CD4-positive, alpha-beta T cell treated with Interleukin-1 beta for 1 hour (primary cell): ENCODE measurements around the gene PSMA1.
"Not testable (repeated sequence)": the region's sequence is repeated elsewhere in the genome, so short reads cannot be mapped to it uniquely, and the experiment has no call there.

Source experiments
- DNase-seq, 2 donors: peaks; one replicate each; pipeline ENCODE4 v3.0.0-alpha.2; 2020 to 2022

The PSMA1 gene

DNA sequence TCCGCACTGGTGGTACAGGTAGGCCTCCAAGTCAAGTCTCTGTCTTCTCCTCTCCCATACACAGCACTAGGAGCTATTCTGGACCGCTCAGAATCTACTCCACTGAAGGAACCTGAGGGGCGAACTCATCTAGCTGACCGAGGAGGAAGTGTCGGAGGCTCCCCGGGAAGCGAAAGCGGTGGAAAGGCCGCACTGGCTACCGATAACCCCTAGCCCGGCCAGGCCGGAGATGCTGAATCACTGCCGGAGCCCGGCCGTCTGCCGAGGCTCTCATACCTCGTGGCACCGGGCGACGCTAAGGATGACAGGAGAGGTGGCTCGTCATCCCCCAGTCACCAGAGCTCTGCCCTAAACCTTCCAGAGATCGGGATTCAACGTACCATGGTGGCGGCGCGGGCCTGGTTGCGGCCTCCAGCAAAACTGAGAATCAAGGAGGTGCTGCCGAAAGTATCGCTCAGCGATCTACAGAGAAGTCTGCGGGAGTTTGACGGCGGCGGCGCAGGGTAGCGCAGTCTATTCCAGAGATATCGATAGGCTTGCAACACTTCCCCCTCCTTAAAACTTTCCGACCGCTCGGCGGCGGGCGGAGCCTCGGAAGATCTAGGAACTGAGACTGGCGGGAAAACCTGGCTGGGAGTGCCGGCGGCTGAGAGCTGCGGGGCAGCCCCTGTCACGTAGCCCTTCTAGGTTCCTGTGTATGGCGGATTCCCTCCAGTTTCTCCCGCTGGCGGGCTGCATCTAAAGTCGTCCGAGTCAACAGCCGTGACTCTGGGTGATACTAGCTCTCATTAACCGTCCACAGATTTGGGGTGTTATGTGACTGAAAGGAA lies at the start of gene PSMA1:
Gene PSMA1 (minus strand): TSS at position 470 of the 830 bp plus-strand sequence. CDS start 87 bp downstream, at position 383.
- DNase-seq, result peak; percentile 88 to 91

DNA sequence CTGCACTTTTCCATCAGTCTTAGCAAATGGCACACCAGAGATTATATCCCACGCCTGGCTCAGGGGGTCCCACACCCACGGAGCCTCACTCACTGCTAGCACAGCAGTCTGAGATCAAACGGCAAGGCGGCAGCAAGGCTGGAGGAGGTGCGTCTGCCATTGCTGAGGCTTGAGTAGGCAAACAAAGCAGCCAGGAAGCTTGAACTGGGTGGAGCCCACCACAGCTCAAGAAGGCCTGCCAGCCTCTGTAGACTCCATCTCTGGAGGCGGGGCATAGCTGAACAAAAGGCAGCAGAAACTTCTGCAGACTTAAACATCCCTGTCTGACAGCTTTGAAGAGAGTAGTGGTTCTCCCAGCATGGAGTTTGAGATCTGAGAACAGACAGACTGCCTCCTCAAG lies 49.3 kb upstream of the PSMA1 start:
- DNase-seq, result peak; percentile 51

DNA sequence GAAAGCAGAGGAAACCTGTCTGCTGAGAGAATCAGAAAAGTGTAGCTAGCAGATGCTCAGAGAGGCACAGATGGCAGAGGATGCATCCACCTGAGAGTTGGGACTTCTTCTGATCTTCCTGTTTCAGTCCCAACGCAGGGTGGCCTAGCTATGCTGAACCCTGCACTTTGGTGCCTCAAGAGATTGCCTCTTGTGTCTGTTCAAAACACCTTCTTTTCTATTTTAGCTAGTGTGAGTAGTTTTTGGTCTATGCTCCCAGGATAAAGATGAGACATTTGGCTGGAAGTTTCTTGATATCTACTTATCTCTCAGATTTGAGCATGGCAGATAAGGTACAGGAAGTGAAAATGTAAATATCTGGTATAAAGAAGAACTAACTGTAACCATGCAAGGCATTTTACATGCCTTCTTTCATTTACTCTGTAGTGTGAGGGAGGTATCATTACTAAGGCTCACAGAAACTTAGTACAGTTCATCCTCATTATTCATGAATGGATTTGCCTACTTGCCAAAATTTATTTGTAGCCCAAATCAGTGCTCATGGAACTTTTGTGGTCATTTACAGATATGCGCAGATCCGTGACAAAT lies 47.0 kb upstream of the PSMA1 start:
- DNase-seq, result no peak

DNA sequence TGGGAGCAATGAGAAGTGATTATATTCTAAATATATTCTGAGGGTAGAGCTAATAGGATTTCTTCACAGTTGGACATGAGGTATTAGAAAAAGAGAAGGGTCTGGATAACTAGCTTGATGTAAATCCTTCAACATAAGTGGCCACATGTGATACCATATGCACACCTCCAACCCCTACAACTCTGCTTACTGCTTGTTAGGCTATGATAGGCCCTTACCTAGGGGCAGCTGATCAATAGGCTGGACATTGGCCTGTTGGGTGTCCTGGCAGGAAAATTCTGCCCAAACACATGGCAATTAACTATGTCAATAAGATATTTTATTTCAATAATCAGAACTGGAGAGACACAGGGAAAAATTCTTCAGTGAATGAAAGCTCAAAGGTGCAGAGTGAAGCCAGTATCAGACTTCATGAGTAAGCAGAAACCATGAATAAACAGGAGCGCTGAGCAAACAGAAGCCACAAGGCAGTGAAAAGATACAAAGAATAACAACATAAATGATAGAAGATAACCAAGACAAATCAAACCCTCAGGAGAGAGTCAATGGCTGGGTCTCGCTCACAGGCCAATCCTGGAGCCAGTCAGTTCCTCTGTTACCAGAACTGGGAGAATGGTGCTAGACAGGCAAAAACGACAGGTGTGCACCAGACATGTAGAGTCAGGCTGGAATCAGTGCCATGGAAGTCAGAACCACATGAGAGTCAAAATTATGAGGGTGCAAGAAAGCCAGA lies 46.3 kb upstream of the PSMA1 start:
- DNase-seq, result no peak

DNA sequence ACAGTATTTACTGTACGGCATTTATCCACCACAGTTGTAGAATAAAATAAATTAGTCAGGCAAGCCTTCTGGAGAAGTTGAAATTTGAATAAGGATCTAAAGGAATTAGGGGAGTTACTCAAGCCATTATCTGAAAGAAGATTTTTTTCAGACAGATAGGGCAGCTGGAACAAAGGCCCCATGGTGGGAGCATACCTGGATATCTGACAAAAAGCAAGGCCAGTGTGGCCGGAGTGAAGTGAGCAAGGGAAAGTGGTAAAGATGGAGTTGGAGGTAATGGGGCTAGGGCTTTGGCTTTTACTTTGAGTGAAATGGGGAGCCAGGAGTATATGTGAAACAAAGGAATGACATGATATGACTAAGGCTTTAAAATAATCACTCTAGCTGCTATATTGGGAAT lies 45.7 kb upstream of the PSMA1 start:
- DNase-seq, result no peak

DNA sequence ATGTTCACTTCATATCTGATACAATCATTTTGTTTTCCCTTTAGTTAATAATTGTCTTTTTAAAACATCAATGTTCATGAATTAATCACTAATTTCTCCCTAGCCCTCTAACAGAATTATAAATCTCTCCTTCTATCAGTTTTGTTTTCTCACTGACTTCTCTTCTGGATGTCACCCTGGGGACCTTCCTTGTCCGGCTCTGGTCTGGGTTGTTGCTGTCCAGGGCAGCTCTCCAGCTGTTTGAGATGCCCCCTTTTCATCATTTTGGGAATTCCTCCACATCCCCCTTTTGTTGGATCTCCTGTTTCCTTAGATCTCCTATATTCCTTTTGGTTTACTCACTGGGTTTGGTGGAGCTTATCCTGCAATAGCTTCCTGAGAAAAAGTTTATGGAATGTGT lies 35.6 kb upstream of the PSMA1 start:
- no peak for DNase-seq

DNA sequence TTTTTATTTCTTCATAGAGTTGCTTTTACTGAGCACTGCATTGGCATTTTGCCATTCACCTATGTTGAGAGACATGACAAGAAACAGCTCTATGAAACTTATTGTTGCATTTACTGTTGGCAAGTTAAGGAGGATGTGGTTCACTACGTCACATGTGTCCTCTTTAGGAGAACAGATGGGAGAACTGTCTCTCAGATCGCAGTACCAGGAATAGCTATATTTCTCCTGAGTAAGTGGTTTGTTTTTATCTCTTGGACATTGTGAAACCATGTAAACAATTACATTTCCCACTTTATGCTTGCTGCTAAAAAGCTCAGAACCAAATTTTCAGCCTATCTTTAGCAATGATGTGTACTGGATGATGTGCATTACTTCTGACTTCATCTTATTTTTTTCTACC lies 34.8 kb upstream of the PSMA1 start:
- peak; percentile 39 to 71 for DNase-seq

DNA sequence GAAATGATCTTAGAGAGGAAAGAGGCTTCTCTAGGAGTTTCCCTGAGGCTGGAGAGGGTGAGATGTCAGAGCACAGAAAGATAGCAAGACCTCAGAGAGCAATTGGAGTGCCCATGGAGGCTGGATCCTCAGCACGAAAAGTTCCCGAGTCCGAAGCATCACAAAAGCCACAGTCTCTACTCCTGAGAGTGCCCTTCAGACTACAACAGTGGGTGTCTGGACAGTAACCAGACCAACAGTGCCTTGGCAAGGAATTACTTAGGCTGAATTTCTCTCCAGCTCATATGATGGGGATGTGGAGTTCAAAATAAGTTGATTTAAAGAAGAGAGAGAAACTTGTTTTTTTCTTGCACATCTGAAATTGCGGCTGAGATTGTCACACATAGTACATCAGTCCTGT lies 31.9 kb upstream of the PSMA1 start:
- no peak for DNase-seq

DNA sequence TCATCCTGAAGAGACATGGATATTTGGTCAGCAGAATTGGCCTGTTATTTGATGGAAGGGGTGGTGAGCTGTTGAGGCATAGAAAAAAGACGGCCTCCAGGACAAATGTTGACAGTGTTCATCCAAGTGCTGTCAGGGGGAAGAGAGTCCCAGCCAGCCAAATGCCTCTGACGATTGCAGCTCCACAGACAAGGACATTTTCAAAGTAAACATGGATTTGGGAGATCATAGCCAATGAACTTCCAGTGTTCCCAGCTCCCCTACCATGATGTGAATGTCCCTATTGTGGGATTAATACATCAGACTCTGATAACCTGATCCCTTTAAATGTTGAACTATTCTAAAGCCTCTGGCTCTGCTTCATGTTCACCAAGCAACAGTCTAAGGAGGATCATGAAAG lies 31.2 kb upstream of the PSMA1 start:
- DNase-seq, result no peak

DNA sequence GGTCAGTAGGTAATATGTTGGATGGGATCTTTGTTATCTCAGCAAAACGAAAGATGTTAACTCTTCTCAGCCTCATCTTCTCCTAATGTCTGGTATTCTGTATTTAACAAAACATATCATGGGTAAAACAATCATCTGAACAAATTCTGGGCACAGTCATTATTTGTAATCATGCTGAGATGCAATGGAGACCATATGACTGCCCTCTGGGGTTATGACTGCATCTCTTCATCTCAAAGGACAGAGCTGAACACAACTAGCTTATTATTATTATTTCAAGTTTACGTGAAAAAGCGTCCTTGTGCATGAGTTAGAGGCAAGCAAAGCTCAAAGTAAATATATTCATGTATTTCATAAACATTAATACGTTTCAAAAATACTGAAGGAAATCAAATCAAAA lies 29.7 kb upstream of the PSMA1 start:
- no peak for DNase-seq

DNA sequence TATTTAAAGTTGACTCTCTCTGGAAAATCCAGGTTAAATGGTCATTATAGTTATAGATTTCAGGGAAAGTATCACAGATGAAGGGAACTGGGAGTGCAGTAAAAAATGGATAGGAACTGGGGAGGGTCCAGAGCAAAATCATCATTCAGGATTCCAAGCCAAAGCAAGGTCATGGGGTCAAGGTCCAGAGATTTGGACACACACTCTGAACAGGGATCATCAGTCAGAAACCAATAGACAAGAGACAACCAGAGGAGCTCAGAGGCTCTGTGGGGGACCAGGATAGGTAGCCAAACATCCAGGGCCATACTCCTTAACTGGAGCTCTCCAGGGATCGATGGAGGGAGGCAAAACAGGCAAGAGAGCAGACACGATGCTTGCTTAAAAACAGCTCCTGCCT lies 27.3 kb upstream of the PSMA1 start:
- DNase-seq, result no peak

DNA sequence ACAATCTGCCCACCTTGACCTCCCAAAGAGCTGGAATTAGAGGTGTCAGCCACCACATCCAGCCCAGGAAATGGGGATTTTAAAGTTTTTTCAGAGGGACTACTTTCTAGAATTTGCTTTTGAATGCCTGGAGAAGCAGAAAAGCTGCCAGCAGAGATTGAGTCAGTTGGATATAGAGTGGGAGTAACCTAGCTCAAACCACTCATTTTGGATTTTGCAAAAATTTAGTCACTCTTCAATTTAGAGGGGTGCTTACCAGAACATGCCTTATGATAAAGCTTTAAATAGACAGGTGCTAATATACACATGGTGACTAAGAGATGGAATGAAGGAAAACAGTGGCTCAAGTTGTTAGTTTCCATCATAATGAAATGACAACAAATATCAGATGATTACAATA lies 26.5 kb upstream of the PSMA1 start:
- no peak for DNase-seq

DNA sequence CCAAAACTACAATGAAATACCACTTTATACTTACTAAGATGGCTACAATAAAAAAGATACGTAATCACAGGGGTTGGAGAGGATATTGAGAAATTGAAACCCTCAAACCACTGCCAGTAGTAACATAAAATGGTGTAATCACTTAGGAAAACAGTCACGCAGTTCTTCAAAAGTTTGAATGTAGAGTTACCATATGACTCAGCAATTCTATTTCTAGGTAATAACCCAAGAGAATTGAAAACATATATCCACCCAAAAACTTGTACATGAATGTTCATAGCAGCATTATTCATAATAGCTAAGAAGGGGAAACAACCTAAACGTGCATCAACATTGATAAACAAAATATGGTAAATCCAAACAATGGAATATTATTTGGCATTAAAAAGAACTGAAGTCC lies 24.4 kb upstream of the PSMA1 start:
- DNase-seq, result no peak

DNA sequence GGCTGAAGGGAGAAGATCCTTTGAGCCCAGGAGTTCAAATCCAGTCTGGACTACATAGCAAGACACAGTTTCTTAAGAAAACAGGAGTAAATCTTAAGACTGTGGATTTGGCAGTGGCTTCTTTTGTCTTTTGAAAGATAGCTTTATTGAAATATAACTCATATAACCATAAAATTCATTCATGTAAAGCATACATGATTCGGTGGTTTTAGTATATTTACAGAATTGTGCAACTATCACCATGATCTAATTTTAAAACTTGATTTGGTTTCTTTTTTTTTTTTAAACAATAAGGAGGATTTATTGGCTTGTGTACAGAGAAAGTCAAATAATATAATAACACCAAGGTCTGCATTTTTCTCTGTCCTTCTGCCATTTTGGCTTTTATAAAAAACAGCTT lies 23.1 kb upstream of the PSMA1 start:
- no peak for DNase-seq

DNA sequence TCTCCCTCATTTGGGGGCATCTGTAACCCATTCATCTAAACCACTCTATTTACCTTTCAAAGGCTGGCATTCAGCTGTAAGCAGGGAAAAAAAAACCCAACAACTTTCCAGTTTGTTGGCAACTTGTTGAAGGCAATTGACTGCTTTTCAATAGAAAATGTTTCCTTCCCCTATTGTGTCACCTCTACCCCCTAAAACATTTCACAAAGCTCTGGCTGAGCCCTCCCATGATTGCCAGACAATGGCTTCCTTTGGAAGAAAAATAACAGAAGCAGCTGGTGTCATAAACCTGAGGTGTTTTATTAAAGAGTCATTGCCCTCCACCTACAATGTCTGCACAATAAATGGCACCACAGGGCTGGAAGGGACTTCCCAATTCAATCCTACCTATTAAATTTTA lies 22.1 kb upstream of the PSMA1 start:
- DNase-seq, result no peak

DNA sequence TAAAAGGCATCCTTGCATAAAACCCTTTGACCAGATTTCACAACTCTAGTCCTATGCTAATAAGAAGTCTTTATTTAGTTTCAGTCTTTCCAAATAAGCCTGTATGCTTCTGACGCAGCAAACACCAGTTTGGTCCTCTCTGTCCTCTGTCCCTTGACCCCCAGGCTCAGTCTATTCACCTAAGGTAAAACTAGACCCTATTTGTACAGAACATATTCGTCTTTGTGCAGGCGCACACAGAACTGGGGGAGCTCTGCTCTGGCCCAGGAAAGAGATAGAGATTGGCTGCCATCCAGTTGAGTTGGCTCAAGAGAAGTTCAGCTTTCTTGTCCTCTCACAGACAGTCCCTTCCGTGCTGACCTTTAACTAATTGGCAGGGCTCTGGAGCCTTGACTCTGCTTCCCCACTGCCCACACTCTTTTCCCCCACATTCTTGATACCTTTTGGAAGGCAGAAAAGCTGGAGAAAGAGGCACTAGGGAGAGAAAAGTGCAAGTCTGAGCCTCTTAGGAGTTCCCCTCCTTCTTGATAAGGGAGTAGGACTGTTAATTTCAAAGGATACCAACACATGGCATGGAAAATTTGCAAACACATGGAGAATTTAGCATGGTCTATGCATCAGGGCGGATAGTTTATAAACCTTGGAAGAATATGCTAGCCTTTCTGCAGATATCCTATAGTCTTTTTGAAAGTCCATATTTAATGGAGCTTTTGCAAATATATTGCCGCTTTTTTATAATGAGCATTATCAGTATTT lies 21.2 kb upstream of the PSMA1 start:
- DNase-seq, result no peak

DNA sequence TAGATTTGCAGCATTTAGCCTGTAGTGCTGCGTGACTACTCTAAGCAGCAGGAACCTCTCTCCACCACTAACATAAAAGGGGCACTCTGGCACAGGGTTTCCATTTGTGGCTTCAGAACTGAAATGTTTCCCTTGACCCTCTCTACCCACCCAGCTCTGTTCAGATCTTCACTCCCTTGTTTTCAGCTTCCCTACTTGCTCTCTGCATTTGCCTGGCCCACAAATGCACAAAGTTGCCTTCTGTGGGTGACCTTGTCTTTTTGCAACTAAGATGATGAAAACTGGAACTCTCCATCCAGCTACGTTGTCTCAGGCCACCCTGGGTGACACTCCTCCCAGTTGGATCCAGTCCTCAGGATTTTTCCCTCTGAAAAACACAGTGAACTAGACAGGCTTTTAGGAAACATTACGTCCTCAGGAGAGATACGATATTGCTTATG lies 19.8 kb upstream of the PSMA1 start:
- no peak for DNase-seq

DNA sequence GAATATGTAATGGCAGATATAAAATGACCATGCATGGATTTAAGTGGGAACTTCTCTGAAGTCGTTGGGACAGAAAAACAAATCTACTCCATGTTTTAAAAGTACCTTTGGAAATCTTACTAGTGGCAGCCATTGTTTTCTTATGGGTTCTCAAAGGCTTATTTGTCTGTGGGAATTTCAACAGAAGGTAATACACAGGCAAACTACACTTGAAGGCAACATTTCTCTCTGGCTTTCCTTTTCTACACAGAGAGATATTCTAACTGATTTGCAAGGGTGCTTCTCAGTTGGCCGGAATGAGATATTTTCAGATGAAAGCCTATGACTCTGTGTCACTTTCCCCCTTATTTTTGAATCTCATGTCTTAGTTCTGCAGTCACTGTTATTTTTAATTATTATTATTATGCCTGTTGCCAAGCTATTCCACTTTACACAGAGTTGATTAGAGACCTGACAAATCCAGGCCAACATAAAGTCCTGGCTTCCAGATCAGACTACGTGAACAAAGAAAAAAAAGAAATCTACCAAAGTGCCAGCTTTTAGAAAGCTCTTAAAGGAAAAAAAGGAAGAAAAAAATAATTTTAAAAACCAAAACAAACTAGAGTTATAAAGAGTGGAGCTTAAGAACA lies 18.9 kb upstream of the PSMA1 start:
- no peak for DNase-seq

DNA sequence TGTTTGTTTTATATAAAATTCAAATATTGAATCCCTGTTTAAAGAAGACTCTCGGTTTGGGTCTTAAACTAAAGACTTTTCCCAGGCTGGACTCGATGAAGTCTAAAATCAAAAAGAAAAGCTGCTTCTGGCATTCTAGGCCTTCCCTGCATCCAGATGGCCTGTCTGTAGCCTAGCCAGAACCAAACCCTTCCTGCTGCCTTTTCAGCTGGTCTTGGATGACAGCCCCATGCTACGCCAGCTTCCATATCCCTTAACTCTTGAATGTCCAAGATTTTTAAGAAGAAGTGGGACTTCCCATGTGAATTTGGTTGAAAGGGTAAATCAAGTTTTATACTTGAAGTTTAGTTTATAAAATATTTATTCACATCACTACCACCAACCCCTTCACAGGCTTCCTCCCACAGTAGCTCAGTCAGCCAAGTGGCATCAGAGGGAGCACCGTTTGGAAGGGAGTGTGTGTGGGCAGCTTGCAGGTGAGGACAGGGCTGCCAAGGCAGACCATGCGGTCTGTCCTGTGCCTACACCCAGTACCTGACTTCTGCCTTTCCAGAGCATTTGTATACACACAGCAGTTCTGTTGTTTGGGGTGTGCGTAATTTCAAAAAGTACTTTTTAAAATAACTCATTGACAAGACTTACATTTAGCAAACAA lies 18.2 kb upstream of the PSMA1 start:
- DNase-seq, result no peak

DNA sequence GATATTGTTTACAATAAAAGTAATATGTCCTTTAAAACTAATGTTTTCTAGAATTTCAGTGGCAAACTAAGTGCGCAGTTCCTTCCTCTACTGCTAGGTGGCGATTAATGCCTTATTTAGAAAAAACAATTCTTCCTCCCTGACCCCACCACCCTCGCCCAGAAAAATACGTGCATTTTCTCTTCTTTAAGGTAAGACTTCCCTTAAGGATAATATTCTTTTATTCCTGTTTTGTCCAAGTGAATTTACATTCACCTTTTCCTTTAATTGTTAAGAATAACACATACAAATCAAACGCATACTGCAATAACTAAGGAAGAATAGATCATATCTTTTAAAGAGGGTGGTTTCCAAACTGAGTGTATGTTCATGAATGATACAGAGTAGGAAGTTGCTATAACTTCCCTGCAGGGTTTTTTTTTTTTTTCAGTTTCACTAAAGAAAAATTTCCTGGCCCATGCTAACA lies 17.0 kb upstream of the PSMA1 start:
- peak; percentile 37 to 63 for DNase-seq

DNA sequence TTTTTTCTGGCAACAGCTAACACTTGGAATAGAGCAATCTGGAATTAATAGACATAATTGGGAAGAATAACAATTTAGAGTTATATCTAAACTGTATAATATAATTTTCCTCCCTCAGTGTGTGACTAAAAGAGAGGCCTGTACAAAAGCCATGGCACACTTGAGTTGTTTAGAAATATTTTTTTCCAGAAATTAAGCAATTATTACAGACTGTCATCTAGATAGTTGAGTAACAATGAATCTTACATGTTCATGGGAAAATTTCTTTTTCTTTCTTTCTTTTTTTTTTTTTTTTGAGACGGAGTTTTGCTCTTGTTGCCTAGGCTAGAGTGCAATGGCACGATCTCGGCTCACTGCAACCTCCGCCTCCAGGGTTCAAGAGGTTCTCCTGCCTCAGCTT lies 15.0 kb upstream of the PSMA1 start:
- DNase-seq, result not testable (repeated sequence)

DNA sequence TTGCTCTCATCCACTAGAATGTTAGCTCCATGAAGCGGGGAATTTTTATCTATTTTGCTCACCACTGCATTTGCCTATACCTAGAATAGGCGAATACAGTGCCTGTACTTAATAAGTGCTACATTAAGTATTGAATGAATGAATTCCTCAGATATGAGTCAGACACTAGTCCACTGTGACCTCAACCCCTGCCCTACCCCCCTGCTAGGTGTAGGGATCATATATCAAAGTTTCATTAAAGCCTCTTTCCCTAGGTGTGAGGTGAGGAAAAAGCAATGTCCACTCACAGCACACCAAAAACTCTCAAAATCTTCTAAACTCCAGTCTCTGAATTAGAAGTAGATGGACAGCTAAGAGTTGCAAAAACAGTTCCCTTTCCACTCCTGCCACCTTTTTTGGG lies 9.8 kb upstream of the PSMA1 start:
- DNase-seq, result no peak
